Stimulated activated CD8-positive, alpha-beta memory T cell treated with anti-CD3 and anti-CD28 coated beads, Interleukin-12 subunit alpha, Interleukin-12 subunit beta, amount 100 ng/mL, for 1 hour (primary cell): ENCODE data around the gene PPAN.

Experiments used
- DNase-seq: peaks from one replicate; pipeline ENCODE4 v3.0.0-alpha.2; 2020; ENCODE audit warnings: low read depth

Gene PPAN

GRCh38 chr19:10141479-10141878 lies 35.3 kb downstream of the PPAN start:
- DNase-seq: no peak

GRCh38 chr19:10141973-10142372 lies 35.8 kb downstream of the PPAN start:
- no peak for DNase-seq

DNA sequence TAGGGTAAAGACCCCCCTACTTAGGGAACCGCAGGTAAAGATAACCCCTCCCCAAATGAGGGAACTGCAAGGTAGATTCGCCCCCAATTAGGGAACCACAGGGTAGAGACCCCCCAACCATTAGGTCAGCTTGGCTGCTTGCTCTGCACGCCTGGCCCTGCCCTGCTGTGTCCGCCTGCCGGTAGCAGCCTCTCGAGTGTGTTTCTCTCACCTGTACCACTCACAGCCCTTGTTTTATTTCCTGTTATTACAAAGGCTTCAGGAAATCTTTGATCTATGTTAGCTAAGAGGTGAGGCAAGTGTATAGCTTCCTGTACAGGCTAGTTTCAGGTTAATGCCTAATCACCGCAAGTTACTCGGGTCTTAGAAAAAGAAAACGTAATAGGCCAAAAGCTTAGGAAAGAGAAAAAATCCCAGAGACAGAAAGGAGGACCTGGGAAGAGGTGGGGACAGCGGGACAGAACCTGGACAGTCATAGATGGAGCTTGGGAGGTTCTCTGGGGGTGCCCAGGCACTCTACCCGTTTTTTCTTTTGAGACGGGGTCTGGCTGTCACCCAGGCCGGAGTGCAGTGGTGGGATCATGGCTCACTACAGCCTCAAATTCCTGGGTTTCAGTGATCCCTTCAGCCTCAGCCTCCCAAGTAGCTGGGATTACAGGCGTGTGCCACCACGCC lies 36.7 kb downstream of the PPAN start:
- peak; percentile 7 for DNase-seq

DNA sequence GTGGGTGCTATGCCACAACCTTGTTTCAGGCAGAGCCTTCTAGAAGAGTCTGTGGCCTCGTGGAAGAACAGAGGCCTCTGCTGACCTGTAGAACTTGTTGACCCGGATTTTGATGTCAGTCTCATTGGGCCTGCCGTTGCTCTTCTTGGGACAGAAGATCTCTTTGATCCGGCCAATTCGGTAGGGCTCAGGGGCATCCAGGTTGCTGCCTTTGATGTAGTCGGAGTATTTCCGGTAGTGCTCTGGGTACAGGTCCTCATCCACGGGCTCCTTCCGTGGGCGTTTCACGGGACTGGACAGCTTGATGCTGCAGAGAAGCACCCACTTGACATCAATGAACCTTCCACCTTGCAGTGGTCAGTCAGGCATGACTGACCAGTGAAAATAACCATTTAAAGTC lies 37.5 kb downstream of the PPAN start:
- no peak for DNase-seq

DNA sequence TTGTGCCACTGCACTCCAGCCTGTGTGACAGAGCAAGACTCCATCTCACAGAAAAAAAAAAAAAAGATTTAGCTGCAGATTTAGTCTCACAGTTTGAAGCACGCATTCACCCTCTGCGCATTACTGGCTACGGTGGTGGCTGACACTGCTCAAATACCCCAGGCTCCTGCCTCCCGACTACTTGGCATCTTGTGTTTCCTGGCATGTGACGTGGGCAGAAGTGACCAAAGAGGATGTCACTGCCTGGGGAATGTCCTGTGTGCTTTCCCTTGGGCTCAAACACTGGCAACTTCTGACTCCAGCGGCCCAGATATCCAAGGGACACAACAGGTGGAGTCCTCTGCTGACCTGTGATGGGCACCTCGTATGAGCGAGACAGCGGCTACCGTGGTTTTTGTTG lies 38.2 kb downstream of the PPAN start:
- no peak for DNase-seq

DNA sequence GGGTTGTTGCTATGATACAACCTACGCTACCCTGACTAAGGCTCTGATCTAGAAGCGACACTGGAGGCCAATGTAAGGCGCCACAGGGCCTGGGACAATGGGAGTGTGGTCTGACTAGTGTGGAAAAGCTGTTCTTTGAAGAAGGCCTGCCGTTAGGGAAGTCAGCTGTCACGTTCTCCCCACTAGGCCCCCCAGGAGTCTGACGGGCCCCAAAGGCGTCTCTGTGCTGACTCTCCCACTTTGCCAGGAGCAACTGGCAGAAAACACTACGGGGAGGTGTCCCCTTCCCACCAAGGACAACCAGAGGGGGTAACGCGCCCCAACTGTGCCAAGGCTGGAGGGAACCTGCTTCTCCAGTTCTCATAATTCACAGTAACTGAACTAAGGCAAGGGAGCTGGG lies 38.9 kb downstream of the PPAN start:
- no peak for DNase-seq

DNA sequence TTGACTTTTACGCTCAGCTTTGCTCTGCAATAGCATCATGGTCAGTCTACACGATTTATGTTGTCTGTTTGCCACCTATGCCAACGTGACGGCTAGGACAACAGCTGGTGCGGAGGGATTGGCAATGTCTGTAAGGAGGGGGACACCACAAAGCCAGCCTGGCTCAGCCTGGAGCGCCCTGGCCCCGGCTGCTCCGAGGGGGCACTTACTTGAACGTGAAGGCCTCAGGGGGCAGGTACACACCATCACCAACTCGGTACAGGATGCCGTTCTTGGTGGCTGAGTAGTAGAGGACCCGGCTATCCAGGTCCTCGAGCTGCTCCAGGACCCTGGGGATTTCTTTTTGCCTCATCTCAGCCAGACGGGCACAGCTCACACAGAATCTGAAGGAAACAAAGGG lies 40.0 kb downstream of the PPAN start:
- DNase-seq: no peak

DNA sequence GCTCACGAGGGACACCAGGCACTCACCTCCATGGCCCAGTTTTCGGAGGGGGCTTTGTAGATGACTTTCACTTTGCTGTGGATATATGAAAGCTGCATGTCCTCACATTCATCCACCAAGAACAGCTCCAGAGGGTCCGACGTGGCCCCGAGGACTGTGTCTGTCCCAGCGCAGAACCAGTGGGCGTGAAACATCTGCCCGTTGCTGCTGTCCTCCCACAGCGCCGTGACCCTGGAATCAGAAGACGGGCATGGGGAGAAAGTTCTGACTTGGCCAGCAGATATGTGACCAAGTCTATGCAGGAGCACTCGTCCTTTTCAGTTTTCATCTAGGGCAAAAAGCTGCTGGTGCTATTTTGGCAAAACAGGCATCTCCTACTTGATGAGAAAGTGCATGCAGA lies 43.3 kb downstream of the PPAN start:
- DNase-seq: no peak

DNA sequence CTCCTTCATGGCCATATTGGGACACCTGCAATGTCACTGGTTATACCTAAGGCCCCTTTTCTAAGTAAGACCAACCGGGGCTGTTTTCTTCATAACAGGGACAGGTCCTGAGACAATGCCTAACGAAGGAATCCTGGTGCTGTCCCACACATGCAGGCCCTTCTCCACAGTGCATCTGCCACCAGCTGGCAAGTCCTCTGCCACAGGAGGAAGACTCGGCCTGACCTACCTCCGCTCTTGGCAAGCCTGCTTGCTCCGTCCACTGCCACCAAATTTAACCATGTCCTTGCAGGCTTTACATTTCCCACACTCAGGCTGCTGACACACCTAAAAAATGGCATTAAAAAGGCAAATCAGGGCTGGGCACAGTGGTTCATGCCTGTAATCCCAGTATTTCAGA lies 45.4 kb downstream of the PPAN start:
- DNase-seq: no peak

DNA sequence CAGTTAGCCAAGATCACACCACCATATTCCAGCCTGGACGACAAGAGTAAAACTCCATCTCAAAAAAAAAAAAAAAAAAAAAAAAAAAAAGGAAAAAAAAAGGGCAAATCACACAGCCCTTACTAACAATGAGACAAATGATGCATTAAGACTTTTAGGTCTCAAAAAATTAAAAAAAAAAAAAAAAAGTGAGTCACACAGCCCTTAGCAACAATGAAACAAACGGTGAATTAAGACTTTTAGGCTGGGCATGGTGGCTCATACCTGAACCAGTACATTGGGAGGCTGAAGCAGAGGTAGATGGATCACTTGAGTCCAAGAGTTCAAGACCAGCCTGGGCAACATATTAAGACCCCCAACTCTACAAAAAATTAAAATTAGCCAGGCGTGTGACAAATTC lies 45.9 kb downstream of the PPAN start:
- no peak for DNase-seq

- DNase-seq: no peak
Measured at GRCh38 chr19:10155839-10156238, 49.7 kb downstream of the PPAN start.

DNA sequence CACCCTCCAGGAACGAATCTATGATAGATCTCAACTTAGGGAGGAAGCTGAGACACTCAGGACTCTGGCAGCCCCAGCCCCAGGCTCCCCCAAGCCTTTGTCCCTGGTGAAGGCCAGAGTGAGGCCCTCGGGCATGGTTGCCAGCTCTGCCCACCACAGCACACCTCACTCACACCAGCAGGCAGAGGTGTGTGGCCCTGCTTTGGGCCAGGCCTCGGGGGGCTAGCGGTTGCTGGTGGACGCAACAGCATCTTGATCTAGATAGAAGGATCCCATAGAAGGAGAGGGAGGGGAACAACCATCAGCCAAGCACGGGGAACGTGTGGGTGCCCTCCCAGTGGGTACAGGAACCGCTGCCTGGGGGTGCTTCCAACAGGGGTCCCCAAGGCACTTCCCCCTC lies 51.9 kb downstream of the PPAN start:
- DNase-seq: no peak

GRCh38 chr19:10158485-10158884 lies 52.3 kb downstream of the PPAN start:
- DNase-seq: no peak

DNA sequence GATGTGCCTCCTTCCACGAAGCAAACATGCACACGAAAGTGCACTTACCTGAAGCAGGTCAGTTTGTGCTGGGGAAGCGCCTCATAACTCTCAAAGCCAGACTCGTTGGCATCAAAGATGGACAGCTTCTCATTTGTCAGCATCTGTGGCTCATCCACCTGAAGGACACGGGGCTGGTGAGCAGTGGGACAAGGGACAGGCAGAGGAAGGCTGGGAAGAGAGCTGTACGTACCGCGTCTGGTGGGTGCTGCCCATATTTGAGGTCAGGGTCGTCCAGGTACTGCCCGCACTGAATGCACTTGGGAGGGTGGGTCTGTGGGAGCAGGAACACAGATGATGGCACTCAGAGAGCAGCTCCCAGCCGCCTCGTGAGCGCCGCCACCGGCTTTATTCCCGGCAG lies 53.4 kb downstream of the PPAN start:
- no peak for DNase-seq
